ENCODE data around the gene MEDAG.

Gene MEDAG

DNA sequence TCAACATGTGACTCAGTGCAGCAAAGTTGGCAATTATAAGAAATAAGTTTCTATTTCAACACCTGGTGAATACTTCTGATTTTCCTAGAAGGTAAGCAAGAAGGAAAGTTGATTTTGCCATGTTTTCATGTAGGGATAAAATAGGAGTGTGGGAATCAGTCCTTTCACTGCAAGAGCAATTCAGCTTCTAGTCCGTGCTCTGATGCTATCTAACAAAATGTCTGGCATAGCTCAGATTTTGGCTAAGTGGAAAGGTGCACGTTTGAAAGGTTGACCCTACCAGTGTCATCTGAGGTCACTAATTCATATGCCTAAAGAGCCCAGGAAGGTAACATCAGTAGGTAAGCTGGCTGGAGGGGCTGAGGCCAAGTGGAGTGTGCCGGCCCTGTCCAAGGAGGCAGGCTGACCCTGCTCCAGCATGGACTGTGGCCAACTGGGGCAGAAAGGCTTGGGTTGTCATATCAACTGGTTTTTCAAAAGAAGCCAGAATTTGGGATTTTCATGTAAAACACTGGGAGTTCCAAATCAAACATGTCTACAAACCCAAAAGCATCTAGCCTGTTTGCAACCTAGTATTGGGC lies 38.9 kb upstream of the MEDAG start:
- Histone ChIP-seq H3K4me2 (ENCODE audit: low read length) (no peak overlapping the region), H3K4me3 (ENCODE audit: low read length) (no peak overlapping the region), H3K27me3 (ENCODE audit: low read depth, low read length) (peaks cover 50% of the 10 kb centered on the region), H3K9me3 (ENCODE audit: insufficient read depth, low read length) (no peaks in the 10 kb centered on the region), H3K4me1 (ENCODE audit: low read length) (peaks cover 9% of the 10 kb centered on the region), H3K79me2 (ENCODE audit: low read length) (no peaks in the 10 kb centered on the region), H2AFZ (ENCODE audit: low read depth, low read length) (no peak overlapping the region), H3K36me3 (replicated peaks; ENCODE audit: low read depth, low read length) (no peaks in the 10 kb centered on the region), H4K20me1 (ENCODE audit: insufficient read depth, low read length) (no peaks in the 10 kb centered on the region), H3K9ac (ENCODE audit: low read length) (no peak overlapping the region), H3K27ac (ENCODE audit: low read length) (no peak overlapping the region)
- TF ChIP-seq, protein P1, sequence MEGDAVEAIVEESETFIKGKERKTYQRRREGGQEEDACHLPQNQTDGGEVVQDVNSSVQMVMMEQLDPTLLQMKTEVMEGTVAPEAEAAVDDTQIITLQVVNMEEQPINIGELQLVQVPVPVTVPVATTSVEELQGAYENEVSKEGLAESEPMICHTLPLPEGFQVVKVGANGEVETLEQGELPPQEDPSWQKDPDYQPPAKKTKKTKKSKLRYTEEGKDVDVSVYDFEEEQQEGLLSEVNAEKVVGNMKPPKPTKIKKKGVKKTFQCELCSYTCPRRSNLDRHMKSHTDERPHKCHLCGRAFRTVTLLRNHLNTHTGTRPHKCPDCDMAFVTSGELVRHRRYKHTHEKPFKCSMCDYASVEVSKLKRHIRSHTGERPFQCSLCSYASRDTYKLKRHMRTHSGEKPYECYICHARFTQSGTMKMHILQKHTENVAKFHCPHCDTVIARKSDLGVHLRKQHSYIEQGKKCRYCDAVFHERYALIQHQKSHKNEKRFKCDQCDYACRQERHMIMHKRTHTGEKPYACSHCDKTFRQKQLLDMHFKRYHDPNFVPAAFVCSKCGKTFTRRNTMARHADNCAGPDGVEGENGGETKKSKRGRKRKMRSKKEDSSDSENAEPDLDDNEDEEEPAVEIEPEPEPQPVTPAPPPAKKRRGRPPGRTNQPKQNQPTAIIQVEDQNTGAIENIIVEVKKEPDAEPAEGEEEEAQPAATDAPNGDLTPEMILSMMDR (IDR thresholded peaks at IDR 0.05; ENCODE audit: low read depth, low read length) = no peak
- no peak for TF ChIP-seq EZH2phosphoT487 (IDR thresholded peaks at IDR 0.05; ENCODE audit: low read depth)

DNA sequence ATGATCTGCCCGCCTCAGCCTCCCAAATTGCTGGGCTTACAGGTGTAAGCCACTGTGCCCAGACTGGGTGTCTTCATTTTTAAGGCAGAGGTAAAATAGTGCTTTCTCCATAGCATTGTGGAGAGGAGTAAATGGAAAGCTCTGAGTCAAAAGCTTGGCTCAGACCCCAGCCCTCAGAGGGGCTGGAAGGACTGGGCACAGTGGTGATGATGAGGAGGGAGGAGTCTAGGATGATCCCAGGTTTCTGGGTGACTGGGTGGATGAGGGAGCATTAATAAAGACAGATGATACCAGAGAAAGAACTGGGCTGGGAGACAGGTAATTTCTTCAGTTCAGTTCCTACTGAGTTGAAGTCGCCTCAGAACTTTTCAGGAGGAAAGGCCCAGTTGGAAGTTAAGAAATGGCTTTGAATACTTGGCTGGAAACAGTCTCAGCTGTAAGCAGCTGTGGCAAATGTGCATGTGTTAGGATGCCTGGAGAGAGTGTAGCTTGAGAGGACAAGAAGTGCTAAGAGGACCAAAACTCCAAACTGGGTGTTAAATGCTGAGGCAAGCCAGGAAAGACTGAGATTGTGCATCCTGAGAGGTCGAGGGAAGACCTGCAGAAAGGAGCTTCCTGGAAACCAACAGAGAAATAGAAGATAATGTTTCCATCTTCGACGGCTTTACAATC lies 37.1 kb upstream of the MEDAG start:
- no peak for TF ChIP-seq EZH2phosphoT487 (IDR thresholded peaks at IDR 0.05; ENCODE audit: low read depth)
- TF ChIP-seq, protein P1 (IDR thresholded peaks at IDR 0.05; ENCODE audit: low read depth, low read length) = no peak
- H3K27ac ChIP-seq (ENCODE audit: low read length) = no peak overlapping the region
- H3K4me2 ChIP-seq (ENCODE audit: low read length) = no peak overlapping the region
- H3K9me3 ChIP-seq (ENCODE audit: insufficient read depth, low read length) = no peaks in the 10 kb centered on the region
- peaks cover 33% of the 10 kb centered on the region for H3K27me3 ChIP-seq (ENCODE audit: low read depth, low read length)
- H3K4me3 ChIP-seq (ENCODE audit: low read length) = no peak overlapping the region
- no peaks in the 10 kb centered on the region for H4K20me1 ChIP-seq (ENCODE audit: insufficient read depth, low read length)
- H3K9ac ChIP-seq (ENCODE audit: low read length) = no peak overlapping the region
- no peaks in the 10 kb centered on the region for H3K36me3 ChIP-seq (replicated peaks; ENCODE audit: low read depth, low read length)
- no peak overlapping the region for H2AFZ ChIP-seq (ENCODE audit: low read depth, low read length)
- H3K79me2 ChIP-seq (ENCODE audit: low read length) = no peaks in the 10 kb centered on the region
- H3K4me1 ChIP-seq (ENCODE audit: low read length) = peaks cover 20% of the 10 kb centered on the region

DNA sequence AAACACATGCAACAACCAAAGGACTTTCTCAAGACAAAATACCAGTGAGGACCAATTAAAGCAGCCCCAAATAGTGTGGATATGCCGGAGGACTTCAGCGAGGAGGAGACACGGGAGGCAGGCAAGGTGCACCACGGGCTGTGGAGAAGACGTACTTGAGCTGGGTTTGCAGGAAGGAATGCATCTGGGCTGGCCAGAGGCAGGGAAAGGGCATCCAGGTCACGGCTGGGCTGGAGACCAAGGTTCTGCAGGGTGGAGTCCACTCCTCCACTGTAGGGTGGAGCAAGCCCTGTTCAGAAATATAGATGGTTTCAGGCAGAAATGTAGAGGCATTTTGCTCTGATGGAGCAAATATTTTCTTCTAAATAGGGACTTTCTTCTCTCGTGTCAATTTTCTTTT lies 36.6 kb upstream of the MEDAG start:
- H3K4me1 ChIP-seq (ENCODE audit: low read length) = peaks cover 20% of the 10 kb centered on the region
- no peak overlapping the region for H3K27ac ChIP-seq (ENCODE audit: low read length)
- no peaks in the 10 kb centered on the region for H4K20me1 ChIP-seq (ENCODE audit: insufficient read depth, low read length)
- no peak for TF ChIP-seq EZH2phosphoT487 (IDR thresholded peaks at IDR 0.05; ENCODE audit: low read depth)
- TF ChIP-seq, protein P1 (IDR thresholded peaks at IDR 0.05; ENCODE audit: low read depth, low read length) = no peak
- H3K79me2 ChIP-seq (ENCODE audit: low read length) = no peaks in the 10 kb centered on the region
- no peak overlapping the region for H2AFZ ChIP-seq (ENCODE audit: low read depth, low read length)
- peaks cover 32% of the 10 kb centered on the region for H3K27me3 ChIP-seq (ENCODE audit: low read depth, low read length)
- H3K36me3 ChIP-seq (replicated peaks; ENCODE audit: low read depth, low read length) = no peaks in the 10 kb centered on the region
- no peaks in the 10 kb centered on the region for H3K9me3 ChIP-seq (ENCODE audit: insufficient read depth, low read length)
- no peak overlapping the region for H3K4me2 ChIP-seq (ENCODE audit: low read length)
- no peak overlapping the region for H3K9ac ChIP-seq (ENCODE audit: low read length)
- H3K4me3 ChIP-seq (ENCODE audit: low read length) = no peak overlapping the region

DNA sequence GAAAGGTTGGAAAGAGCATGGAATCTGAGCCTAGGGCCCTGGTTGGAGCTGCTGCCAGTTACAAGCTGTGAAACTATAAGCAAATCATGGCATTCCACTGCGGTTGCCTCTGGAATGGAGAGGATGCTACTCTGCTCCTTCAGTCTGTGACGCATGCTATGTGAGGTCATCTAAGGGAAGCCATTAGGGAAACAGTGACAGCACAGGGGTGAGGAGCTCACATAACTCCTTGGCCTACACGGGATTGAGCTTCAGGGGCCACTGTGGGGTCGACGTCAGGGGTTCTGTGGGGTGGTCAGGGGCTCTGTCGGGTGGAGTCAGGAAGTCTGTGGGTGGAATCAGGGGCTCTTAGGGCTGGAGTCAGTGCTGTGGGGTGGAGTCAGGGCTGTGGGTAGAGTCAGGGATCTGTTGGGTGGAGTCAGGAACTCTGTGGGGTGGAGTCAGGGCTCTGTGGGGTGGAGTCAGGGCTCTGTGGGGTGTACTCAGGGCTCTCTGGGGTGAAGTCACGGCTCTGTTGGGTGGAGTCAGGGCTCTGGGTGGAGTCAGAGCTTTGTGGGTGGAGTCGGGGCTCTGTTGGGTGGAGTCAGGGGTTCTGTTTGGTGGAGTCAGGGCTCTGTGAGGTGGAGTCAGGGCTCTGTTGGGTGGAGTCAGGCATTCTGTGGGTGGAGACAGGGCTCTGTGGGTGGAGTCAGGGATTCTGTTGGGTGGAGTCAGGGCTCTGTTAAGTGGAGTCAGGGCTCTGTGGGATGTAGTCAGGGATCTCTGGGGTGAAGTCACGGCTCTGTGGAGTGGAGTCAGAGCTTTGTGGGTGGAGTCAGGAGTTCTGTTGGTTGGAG lies 35.8 kb upstream of the MEDAG start:
- no peaks in the 10 kb centered on the region for H3K79me2 ChIP-seq (ENCODE audit: low read length)
- no peak overlapping the region for H3K9ac ChIP-seq (ENCODE audit: low read length)
- H2AFZ ChIP-seq (ENCODE audit: low read depth, low read length) = no peak overlapping the region
- no peak overlapping the region for H3K4me2 ChIP-seq (ENCODE audit: low read length)
- H3K9me3 ChIP-seq (ENCODE audit: insufficient read depth, low read length) = no peaks in the 10 kb centered on the region
- TF ChIP-seq, protein P1 (IDR thresholded peaks at IDR 0.05; ENCODE audit: low read depth, low read length) = no peak
- TF ChIP-seq EZH2phosphoT487 (IDR thresholded peaks at IDR 0.05; ENCODE audit: low read depth) = no peak
- H3K36me3 ChIP-seq (replicated peaks; ENCODE audit: low read depth, low read length) = no peaks in the 10 kb centered on the region
- H3K4me1 ChIP-seq (ENCODE audit: low read length) = peaks cover 20% of the 10 kb centered on the region
- H4K20me1 ChIP-seq (ENCODE audit: insufficient read depth, low read length) = no peaks in the 10 kb centered on the region
- H3K27ac ChIP-seq (ENCODE audit: low read length) = no peak overlapping the region
- H3K4me3 ChIP-seq (ENCODE audit: low read length) = no peak overlapping the region
- peaks cover 32% of the 10 kb centered on the region for H3K27me3 ChIP-seq (ENCODE audit: low read depth, low read length)
